ENCODE data around the gene DVL1. TPM values are rescaled to one million over a fixed set of nuclear protein-coding genes. Genes with fewer than 3 reads are reported as not detected.

DVL1 gene
- total and polyA plus RNA-seq, 2 of the 13 experiments (the other 11 are each of a cell fraction or from before 2014, with no cell fraction given) = 30.8 to 60.4 TPM

DNA sequence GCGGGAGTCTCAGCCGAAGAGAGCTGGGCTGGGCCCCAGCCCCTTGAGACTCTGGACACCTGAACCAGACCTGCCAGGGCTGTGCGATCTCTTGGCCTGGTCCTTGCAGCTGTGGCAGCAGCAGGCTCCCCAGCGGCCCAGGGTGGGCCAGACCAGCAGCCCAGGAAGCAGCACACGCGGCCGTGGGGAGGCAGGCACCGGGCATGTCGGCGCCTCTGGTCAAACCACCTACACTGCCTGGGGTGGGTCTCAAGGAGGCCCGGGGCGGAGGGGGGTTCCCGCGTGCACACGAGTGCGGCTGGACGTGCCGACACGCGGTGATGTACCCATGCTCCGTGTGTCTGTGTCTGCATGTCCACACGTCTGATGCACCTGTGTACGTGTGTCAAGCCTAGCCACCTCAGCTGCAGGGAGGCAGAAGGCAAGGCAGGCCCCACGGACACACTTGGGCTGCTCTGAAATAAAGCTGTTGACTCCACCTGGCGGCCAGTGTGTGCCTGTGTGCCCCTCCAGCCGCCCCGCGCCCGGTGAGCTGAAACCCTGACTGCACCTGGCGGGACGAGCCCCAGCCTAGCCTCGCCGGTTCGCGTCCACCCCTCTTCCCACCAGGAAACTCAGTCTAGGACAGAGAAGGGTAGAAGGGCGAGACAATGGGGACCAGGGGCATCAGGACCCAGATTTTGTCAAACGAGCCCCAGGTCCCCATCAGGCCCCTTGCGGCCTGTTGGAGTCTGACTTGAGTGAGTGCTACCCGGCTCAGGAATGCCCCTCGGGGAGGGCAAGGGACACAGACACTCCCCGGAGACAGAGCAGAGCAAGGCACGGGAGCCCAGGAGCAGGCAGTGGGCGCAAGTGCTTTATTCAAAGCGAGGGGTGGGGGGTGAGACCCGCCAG, 57.4 kb downstream of the DVL1 start (continued):
- no peak for TF ChIP-seq HOXA7 (CRISPR knock-in tag; IDR thresholded peaks at IDR 0.05)
- 0 out of 2 replicates have a peak, but pooled peaks have one; percentile 12 for TF ChIP-seq POGZ (CRISPR knock-in tag; IDR thresholded peaks at IDR 0.05)
- TF ChIP-seq, protein P1, sequence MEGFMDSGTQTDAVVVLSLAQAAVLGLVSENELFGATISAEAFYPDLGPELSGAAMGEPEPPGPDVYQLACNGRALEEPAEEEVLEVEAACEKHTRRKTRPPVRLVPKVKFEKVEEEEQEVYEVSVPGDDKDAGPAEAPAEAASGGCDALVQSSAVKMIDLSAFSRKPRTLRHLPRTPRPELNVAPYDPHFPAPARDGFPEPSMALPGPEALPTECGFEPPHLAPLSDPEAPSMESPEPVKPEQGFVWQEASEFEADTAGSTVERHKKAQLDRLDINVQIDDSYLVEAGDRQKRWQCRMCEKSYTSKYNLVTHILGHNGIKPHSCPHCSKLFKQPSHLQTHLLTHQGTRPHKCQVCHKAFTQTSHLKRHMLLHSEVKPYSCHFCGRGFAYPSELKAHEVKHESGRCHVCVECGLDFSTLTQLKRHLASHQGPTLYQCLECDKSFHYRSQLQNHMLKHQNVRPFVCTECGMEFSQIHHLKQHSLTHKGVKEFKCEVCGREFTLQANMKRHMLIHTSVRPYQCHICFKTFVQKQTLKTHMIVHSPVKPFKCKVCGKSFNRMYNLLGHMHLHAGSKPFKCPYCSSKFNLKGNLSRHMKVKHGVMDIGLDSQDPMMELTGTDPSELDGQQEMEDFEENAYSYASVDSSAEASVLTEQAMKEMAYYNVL (CRISPR knock-in tag; IDR thresholded peaks at IDR 0.05; ENCODE audit: borderline replicate concordance) = peak; percentile 65; the same call in 1 of the 2 replicates
- TF ChIP-seq AKAP8 (CRISPR knock-in tag; IDR thresholded peaks at IDR 0.05) = peak; percentile 91
- TF ChIP-seq SNAI1 (CRISPR knock-in tag; IDR thresholded peaks at IDR 0.05; ENCODE audit: borderline replicate concordance) = 0 out of 2 replicates have a peak, but pooled peaks have one; percentile 43
- peak; percentile 47; the same call in 1 of the 2 replicates for TF ChIP-seq POLR2G (IDR thresholded peaks at IDR 0.05; ENCODE audit: low read depth, low read length)
- TF ChIP-seq TEAD3 (CRISPR knock-in tag; optimal IDR thresholded peaks at IDR 0.05; ENCODE audit: borderline replicate concordance) = peak; percentile 32
- TF ChIP-seq ZNF713 (CRISPR knock-in tag; IDR thresholded peaks at IDR 0.05) = peak; percentile 72; the same call in 1 of the 2 replicates
- peak; percentile 88 for TF ChIP-seq AGO2 (optimal IDR thresholded peaks at IDR 0.05; ENCODE audit: low read depth, low read length)
- 0 out of 2 replicates have a peak, but pooled peaks have one; percentile 50 for TF ChIP-seq ZNF30 (CRISPR knock-in tag; IDR thresholded peaks at IDR 0.05)
- 0 out of 2 replicates have a peak, but pooled peaks have one; percentile 29 for TF ChIP-seq CHCHD3 (CRISPR knock-in tag; IDR thresholded peaks at IDR 0.05)
- no peak for TF ChIP-seq SIN3B (IDR thresholded peaks at IDR 0.05; ENCODE audit: low read length)
- TF ChIP-seq REPIN1 (CRISPR knock-in tag; IDR thresholded peaks at IDR 0.05; ENCODE audit: borderline replicate concordance, low read depth) = peak; percentile 53; the same call in 1 of the 2 replicates
- TF ChIP-seq, protein P2, sequence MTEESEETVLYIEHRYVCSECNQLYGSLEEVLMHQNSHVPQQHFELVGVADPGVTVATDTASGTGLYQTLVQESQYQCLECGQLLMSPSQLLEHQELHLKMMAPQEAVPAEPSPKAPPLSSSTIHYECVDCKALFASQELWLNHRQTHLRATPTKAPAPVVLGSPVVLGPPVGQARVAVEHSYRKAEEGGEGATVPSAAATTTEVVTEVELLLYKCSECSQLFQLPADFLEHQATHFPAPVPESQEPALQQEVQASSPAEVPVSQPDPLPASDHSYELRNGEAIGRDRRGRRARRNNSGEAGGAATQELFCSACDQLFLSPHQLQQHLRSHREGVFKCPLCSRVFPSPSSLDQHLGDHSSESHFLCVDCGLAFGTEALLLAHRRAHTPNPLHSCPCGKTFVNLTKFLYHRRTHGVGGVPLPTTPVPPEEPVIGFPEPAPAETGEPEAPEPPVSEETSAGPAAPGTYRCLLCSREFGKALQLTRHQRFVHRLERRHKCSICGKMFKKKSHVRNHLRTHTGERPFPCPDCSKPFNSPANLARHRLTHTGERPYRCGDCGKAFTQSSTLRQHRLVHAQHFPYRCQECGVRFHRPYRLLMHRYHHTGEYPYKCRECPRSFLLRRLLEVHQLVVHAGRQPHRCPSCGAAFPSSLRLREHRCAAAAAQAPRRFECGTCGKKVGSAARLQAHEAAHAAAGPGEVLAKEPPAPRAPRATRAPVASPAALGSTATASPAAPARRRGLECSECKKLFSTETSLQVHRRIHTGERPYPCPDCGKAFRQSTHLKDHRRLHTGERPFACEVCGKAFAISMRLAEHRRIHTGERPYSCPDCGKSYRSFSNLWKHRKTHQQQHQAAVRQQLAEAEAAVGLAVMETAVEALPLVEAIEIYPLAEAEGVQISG (CRISPR knock-in tag; IDR thresholded peaks at IDR 0.05) = peak; percentile 56; the same call in 1 of the 2 replicates
- TF ChIP-seq, protein P3, sequence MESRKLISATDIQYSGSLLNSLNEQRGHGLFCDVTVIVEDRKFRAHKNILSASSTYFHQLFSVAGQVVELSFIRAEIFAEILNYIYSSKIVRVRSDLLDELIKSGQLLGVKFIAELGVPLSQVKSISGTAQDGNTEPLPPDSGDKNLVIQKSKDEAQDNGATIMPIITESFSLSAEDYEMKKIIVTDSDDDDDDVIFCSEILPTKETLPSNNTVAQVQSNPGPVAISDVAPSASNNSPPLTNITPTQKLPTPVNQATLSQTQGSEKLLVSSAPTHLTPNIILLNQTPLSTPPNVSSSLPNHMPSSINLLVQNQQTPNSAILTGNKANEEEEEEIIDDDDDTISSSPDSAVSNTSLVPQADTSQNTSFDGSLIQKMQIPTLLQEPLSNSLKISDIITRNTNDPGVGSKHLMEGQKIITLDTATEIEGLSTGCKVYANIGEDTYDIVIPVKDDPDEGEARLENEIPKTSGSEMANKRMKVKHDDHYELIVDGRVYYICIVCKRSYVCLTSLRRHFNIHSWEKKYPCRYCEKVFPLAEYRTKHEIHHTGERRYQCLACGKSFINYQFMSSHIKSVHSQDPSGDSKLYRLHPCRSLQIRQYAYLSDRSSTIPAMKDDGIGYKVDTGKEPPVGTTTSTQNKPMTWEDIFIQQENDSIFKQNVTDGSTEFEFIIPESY (CRISPR knock-in tag; IDR thresholded peaks at IDR 0.05) = peak; percentile 98
- TF ChIP-seq ZNF672 (CRISPR knock-in tag; IDR thresholded peaks at IDR 0.05) = 0 out of 2 replicates have a peak, but pooled peaks have one; percentile 25
- TF ChIP-seq, protein P4, sequence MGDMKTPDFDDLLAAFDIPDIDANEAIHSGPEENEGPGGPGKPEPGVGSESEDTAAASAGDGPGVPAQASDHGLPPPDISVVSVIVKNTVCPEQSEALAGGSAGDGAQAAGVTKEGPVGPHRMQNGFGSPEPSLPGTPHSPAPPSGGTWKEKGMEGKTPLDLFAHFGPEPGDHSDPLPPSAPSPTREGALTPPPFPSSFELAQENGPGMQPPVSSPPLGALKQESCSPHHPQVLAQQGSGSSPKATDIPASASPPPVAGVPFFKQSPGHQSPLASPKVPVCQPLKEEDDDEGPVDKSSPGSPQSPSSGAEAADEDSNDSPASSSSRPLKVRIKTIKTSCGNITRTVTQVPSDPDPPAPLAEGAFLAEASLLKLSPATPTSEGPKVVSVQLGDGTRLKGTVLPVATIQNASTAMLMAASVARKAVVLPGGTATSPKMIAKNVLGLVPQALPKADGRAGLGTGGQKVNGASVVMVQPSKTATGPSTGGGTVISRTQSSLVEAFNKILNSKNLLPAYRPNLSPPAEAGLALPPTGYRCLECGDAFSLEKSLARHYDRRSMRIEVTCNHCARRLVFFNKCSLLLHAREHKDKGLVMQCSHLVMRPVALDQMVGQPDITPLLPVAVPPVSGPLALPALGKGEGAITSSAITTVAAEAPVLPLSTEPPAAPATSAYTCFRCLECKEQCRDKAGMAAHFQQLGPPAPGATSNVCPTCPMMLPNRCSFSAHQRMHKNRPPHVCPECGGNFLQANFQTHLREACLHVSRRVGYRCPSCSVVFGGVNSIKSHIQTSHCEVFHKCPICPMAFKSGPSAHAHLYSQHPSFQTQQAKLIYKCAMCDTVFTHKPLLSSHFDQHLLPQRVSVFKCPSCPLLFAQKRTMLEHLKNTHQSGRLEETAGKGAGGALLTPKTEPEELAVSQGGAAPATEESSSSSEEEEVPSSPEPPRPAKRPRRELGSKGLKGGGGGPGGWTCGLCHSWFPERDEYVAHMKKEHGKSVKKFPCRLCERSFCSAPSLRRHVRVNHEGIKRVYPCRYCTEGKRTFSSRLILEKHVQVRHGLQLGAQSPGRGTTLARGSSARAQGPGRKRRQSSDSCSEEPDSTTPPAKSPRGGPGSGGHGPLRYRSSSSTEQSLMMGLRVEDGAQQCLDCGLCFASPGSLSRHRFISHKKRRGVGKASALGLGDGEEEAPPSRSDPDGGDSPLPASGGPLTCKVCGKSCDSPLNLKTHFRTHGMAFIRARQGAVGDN (CRISPR knock-in tag; IDR thresholded peaks at IDR 0.05) = peak; percentile 63

Measured in HepG2 (cell line).